NT2/D1 (cell line): Measurements from ENCODE around the gene RERE.

ENCODE experiments used
- SUZ12 ChIP-seq: IDR thresholded peaks from 2 replicates; pipeline ENCODE4 v1.6.1; 2011; ENCODE audit not compliant: insufficient read length, insufficient read depth; ENCODE audit errors: extremely low read depth
- YY1 ChIP-seq: IDR thresholded peaks from 2 replicates; pipeline ENCODE4 v1.6.1; 2011; ENCODE audit not compliant: insufficient read length, insufficient read depth

DNA sequence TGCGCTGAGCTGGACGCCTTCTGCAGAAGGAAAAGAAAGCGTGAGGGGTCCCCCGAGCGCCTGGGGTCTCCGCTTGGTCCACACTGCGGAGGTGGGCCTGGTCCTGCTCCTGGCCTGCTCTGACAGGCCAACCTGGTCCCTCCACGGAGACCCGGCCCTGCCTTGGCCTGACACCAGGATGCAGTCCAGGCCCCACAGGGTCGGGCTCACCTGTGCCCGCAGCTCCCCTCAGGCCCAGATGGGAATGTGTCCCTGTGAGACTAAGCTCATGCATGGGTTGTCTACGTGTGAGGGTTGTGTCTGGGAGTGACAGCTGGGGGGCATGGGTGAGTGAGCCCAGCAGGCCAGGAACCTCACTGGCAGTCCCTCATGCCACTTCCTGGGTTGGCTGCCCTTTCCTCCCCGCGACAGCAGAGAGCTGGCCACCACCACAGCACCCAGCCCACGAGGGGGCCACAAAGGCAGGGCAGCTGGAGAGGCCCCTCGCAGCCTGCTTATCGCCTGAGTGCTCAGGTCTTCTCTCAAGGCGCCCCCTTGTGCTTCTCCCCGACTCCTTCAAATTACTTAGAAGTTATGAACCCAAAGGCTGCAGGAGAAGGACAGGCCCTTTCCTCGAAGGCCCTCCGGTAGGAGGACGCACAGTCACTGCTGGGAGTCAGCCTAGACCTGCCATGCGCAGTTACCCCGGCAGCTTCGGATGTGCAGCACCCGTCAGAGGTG is 458.4 kb downstream of the RERE start:
- TF ChIP-seq YY1 (no peak), SUZ12 (no peak)
